ENCODE data around the gene CLTCL1. TPM values are rescaled to one million over a fixed set of nuclear protein-coding genes. Genes with fewer than 3 reads are reported as not detected.

The CLTCL1 gene
- total and polyA plus RNA-seq, 9 of the 15 experiments (the other 6 are each of a cell fraction or from before 2014, with no cell fraction given), result 1.1 to 11.7 (median 5.0) TPM

- POLR2A ChIA-PET, result interaction anchor here (0.6 to 11.1 kb wide), 8 partner anchors 19 to 247 kb away, joined by 3 to 191 read pairs (median 5); partner anchors contain the start of gene DGCR2
- peaks cover 48 to 97% of the 10 kb centered on the region in 2 experiments for H3K4me1 ChIP-seq (replicated peaks in 1 of 2; ENCODE audit: control insufficient read depth in 2 of 2, insufficient read depth in 2 of 2, low read length in 2 of 2)
- peak overlapping the region; percentile 3; the same call in 1 of the 2 replicates for H3K4me3 ChIP-seq
- no peak for TF ChIP-seq SRSF1 (IDR thresholded peaks at IDR 0.05; ENCODE audit: low read depth, low read length)
- peak; percentile 73; the same call in 1 of the 2 replicates for TF ChIP-seq ELF4 (CRISPR knock-in tag; IDR thresholded peaks at IDR 0.05)
- TF ChIP-seq ATF1 (CRISPR knock-in tag; IDR thresholded peaks at IDR 0.05), result no peak
- TF ChIP-seq ATF1 (tag; IDR thresholded peaks at IDR 0.05), result 0 out of 2 replicates have a peak, but pooled peaks have one; percentile 7
- TF ChIP-seq RBBP5 (IDR thresholded peaks at IDR 0.05; ENCODE audit: borderline replicate concordance, insufficient read depth, low read length, poor library complexity, severe bottlenecking), result peak; percentile 48
- TF ChIP-seq, protein P1, sequence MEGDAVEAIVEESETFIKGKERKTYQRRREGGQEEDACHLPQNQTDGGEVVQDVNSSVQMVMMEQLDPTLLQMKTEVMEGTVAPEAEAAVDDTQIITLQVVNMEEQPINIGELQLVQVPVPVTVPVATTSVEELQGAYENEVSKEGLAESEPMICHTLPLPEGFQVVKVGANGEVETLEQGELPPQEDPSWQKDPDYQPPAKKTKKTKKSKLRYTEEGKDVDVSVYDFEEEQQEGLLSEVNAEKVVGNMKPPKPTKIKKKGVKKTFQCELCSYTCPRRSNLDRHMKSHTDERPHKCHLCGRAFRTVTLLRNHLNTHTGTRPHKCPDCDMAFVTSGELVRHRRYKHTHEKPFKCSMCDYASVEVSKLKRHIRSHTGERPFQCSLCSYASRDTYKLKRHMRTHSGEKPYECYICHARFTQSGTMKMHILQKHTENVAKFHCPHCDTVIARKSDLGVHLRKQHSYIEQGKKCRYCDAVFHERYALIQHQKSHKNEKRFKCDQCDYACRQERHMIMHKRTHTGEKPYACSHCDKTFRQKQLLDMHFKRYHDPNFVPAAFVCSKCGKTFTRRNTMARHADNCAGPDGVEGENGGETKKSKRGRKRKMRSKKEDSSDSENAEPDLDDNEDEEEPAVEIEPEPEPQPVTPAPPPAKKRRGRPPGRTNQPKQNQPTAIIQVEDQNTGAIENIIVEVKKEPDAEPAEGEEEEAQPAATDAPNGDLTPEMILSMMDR (IDR thresholded peaks at IDR 0.05 in 2 of 3, conservative IDR thresholded peaks at IDR 0.05 in 1 of 3; ENCODE audit: insufficient read depth in 2 of 3, low read depth in 1 of 3, low read length in 3 of 3), result peak in 1 of 3 experiments; percentile 2; a peak in 1 of 6 replicates
- TF ChIP-seq BRD4 (IDR thresholded peaks at IDR 0.05), result peak; percentile 39; the same call in 1 of the 2 replicates
- no peak for TF ChIP-seq RFX5 (IDR thresholded peaks at IDR 0.05; ENCODE audit: low read depth, low read length)
- no peak for TF ChIP-seq KDM1A (IDR thresholded peaks at IDR 0.05)
- TF ChIP-seq ZNF76 (CRISPR knock-in tag; IDR thresholded peaks at IDR 0.05; ENCODE audit: borderline replicate concordance), result peak; percentile 76; the same call in 1 of the 2 replicates
- no peak for TF ChIP-seq HDAC8 (tag; IDR thresholded peaks at IDR 0.05)
- TF ChIP-seq E2F6 (IDR thresholded peaks at IDR 0.05; ENCODE audit: borderline replicate concordance in 1 of 2, extremely low read depth in 1 of 2, insufficient read depth in 1 of 2, insufficient read length in 1 of 2, low read depth in 1 of 2, low read length in 1 of 2, poor library complexity in 1 of 2, severe bottlenecking in 1 of 2), result peak in 1 of 2 experiments; percentile 54
- no peak for TF ChIP-seq SUPT5H (IDR thresholded peaks at IDR 0.05)
- TF ChIP-seq POLR2AphosphoS2 (IDR thresholded peaks at IDR 0.05; ENCODE audit: low read length), result peak; percentile 18
- TF ChIP-seq MXI1 (IDR thresholded peaks at IDR 0.05; ENCODE audit: low read depth, low read length), result peak; percentile 48; the same call in 1 of the 2 replicates
- TF ChIP-seq POLR2G (IDR thresholded peaks at IDR 0.05; ENCODE audit: low read depth, low read length), result no peak
- TF ChIP-seq PTBP1 (IDR thresholded peaks at IDR 0.05; ENCODE audit: low read depth, low read length), result no peak
- 0 out of 2 replicates have a peak, but pooled peaks have one; percentile 3 for TF ChIP-seq E2F3 (CRISPR knock-in tag; IDR thresholded peaks at IDR 0.05)
- TF ChIP-seq GTF2F1 (IDR thresholded peaks at IDR 0.05; ENCODE audit: low read depth, low read length), result 0 out of 2 replicates have a peak, but pooled peaks have one; percentile 38
- peak; percentile 62 for TF ChIP-seq CHD2 (IDR thresholded peaks at IDR 0.05; ENCODE audit: low read depth, low read length)
- TF ChIP-seq NFE2 (IDR thresholded peaks at IDR 0.05; ENCODE audit: low read depth), result no peak
These were observed 115.3 kb downstream of the CLTCL1 start for GRCh38 chr22:19176175-19176643.

More at GRCh38 chr22:19176175-19176643, 115.3 kb downstream of the CLTCL1 start:
- DNase-seq (ENCODE audit: extremely low read depth in 1 of 4, low spot score in 3 of 4), result peak in 1 of 4 experiments; percentile 77
- Histone ChIP-seq H3K9me3 (replicated peaks; ENCODE audit: control insufficient read depth, insufficient read depth, low read depth, low read length) (no peaks in the 10 kb centered on the region), H3K79me2 (ENCODE audit: control insufficient read depth, insufficient read depth, low read length) (peaks cover 72% of the 10 kb centered on the region), H3K27me3 (ENCODE audit: control insufficient read depth in 2 of 2, insufficient read depth in 2 of 2, low read length in 2 of 2) (no peaks in the 10 kb centered on the region), H3K4me2 (ENCODE audit: insufficient read depth, low read length) (peak overlapping the region; percentile 90; the same call in 1 of the 2 replicates), H3K36me3 (ENCODE audit: control insufficient read depth, insufficient read depth, low read length) (peaks cover 55% of the 10 kb centered on the region), H3K9me1 (ENCODE audit: control insufficient read depth, insufficient read depth, low read length) (peaks cover 28% of the 10 kb centered on the region), H3K9ac (ENCODE audit: insufficient read depth in 1 of 2, low read depth in 2 of 2, low read length in 2 of 2) (peak overlapping the region in 1 of 2 experiments; percentile 96; a peak in 2 of 4 replicates), H2AFZ (ENCODE audit: low read depth, low read length) (no peak overlapping the region), H3K27ac (ENCODE audit: extremely low read depth, low read depth, low read length) (peak overlapping the region; percentile 17; the same call in 2 of the 3 replicates), H4K20me1 (replicated peaks; ENCODE audit: control insufficient read depth, insufficient read depth, low read length) (peaks cover 42% of the 10 kb centered on the region)
- 65% methylated on average over 12 of the region's 12 CpGs for WGBS (ENCODE audit: insufficient coverage, low coverage, missing lambda C conversion rate)
- BruUV-seq (replicated peaks), result no TSS peak
- FAIRE-seq, result no peak
- intact Hi-C loops (cut with micrococcal nuclease) (loop anchor here (5.0 kb wide), 2 partner anchors 139 to 196 kb away; no protein-coding TSS in a partner anchor), in situ Hi-C loops (cut with MboI) (loop anchor here (5.0 kb wide), 1 partner anchor 451 kb away; no protein-coding TSS in a partner anchor)
- ATAC-seq, result no peak
- CTCF ChIA-PET (ENCODE audit: low intra/inter-chr PET ratio), result no interaction called here
